Astrocyte (in vitro differentiated cells and primary cell): ENCODE measurements around the gene L3MBTL4. TPM values are rescaled to one million over a fixed set of nuclear protein-coding genes. Genes with fewer than 3 reads are reported as not detected.

Source experiments
- DNase-seq: peaks from one replicate; pipeline ENCODE4 v3.0.0-alpha.2; 2010; ENCODE audit warnings: low read depth
- FAIRE-seq: peaks from 2 replicates; lab custom pipeline; 2011; peaks lifted over from hg19 to GRCh38; lab: Jason Lieb, UNC
- H2AFZ ChIP-seq: 2 replicates; pipeline ENCODE4 v1.6.0; 2012; ENCODE audit warnings: low read depth, low read length, inconsistent platforms
- H3K27ac ChIP-seq: 2 replicates; pipeline ENCODE4 v1.5.1; 2011; ENCODE audit warnings: low read depth, low read length, inconsistent platforms
- H3K27me3 ChIP-seq: 2 replicates; pipeline ENCODE4 v1.6.0; 2011; ENCODE audit warnings: low read length, inconsistent platforms; ENCODE audit not compliant: insufficient read depth
- H3K36me3 ChIP-seq: 2 replicates; pipeline ENCODE4 v1.5.1; 2011; ENCODE audit warnings: low read length, inconsistent platforms; ENCODE audit not compliant: insufficient read depth
- H3K4me1 ChIP-seq: 2 replicates; pipeline ENCODE4 v1.5.1; 2011; ENCODE audit warnings: low read length, inconsistent platforms; ENCODE audit not compliant: insufficient read depth
- H3K4me2 ChIP-seq: 2 replicates; pipeline ENCODE4 v1.6.0; 2012; ENCODE audit warnings: low read length, inconsistent platforms
- H3K4me3 ChIP-seq: 2 replicates; pipeline ENCODE4 v1.5.1; 2011; ENCODE audit warnings: low read depth, mild to moderate bottlenecking, low read length, inconsistent platforms; ENCODE audit not compliant: insufficient read depth
- H3K79me2 ChIP-seq: 2 replicates; pipeline ENCODE4 v1.6.0; 2012; ENCODE audit warnings: mild to moderate bottlenecking, low read length, inconsistent platforms; ENCODE audit not compliant: insufficient read depth
- H3K9ac ChIP-seq: 2 replicates; pipeline ENCODE4 v1.6.0; 2012; ENCODE audit warnings: mild to moderate bottlenecking, low read length, inconsistent platforms
- H3K9me3 ChIP-seq: 2 replicates; pipeline ENCODE4 v1.5.1; 2012; ENCODE audit warnings: low read depth, mild to moderate bottlenecking, low read length, inconsistent platforms; ENCODE audit not compliant: insufficient read depth
- H4K20me1 ChIP-seq: 2 replicates; pipeline ENCODE4 v1.6.0; 2012; ENCODE audit warnings: low read length, inconsistent platforms; ENCODE audit not compliant: insufficient read depth
- H3K27ac Mint-ChIP-seq: one replicate; pipeline ENCODE4 v1.8.0; 2021; ENCODE audit warnings: mild to moderate bottlenecking, mixed read lengths; ENCODE audit not compliant: unreplicated experiment
- H3K27me3 Mint-ChIP-seq: one replicate; pipeline ENCODE4 v1.8.0; 2021; ENCODE audit warnings: low read depth, mixed read lengths; ENCODE audit not compliant: unreplicated experiment
- H3K36me3 Mint-ChIP-seq: one replicate; pipeline ENCODE4 v1.8.0; 2021; ENCODE audit warnings: low read depth, mixed read lengths; ENCODE audit not compliant: unreplicated experiment
- H3K4me1 Mint-ChIP-seq: one replicate; pipeline ENCODE4 v1.8.0; 2021; ENCODE audit warnings: low read depth, mixed read lengths; ENCODE audit not compliant: unreplicated experiment
- H3K4me3 Mint-ChIP-seq: one replicate; pipeline ENCODE4 v1.8.0; 2021; ENCODE audit warnings: mild to moderate bottlenecking, moderate library complexity, mixed read lengths; ENCODE audit not compliant: unreplicated experiment
- H3K9me3 Mint-ChIP-seq: one replicate; pipeline ENCODE4 v1.8.0; 2021; ENCODE audit warnings: mild to moderate bottlenecking, mixed read lengths; ENCODE audit not compliant: unreplicated experiment
- CTCF ChIP-seq: IDR thresholded peaks from 2 replicates; pipeline ENCODE4 v1.5.1; 2011; ENCODE audit warnings: low read depth, mild to moderate bottlenecking, inconsistent platforms, low read length, moderate library complexity; ENCODE audit not compliant: insufficient read depth
- EZH2 ChIP-seq: IDR thresholded peaks from 2 replicates; pipeline ENCODE4 v1.6.1; 2012; ENCODE audit warnings: mild to moderate bottlenecking, low read length, inconsistent platforms; ENCODE audit not compliant: insufficient read depth
- total RNA-seq: library from RNA; stranded (reverse); gene quantifications from 2 replicates; pipeline ENCODE4 v1.2.1, GENCODE V29; 2021

The L3MBTL4 gene
- total RNA-seq, 1 donor from 2014 or later = 0.52 TPM

- H3K9me3 ChIP-seq = no peaks in the 10 kb centered on the region
- FAIRE-seq (no peak), DNase-seq (no peak)
- Mint-ChIP-seq H3K27ac (no peak overlapping the region), H3K4me1 (peaks cover 10% of the 10 kb centered on the region), H3K27me3 (peaks cover 25% of the 10 kb centered on the region), H3K36me3 (no peaks in the 10 kb centered on the region), H3K4me3 (no peak overlapping the region), H3K9me3 (no peaks in the 10 kb centered on the region)
- H2AFZ ChIP-seq = no peak overlapping the region
- H3K36me3 ChIP-seq = no peaks in the 10 kb centered on the region
- peaks cover 16% of the 10 kb centered on the region for H3K27me3 ChIP-seq
- TF ChIP-seq CTCF (no peak), EZH2 (no peak)
- H3K4me2 ChIP-seq = no peak overlapping the region
- H4K20me1 ChIP-seq = no peaks in the 10 kb centered on the region
- no peaks in the 10 kb centered on the region for H3K4me1 ChIP-seq
- H3K4me3 ChIP-seq = no peak overlapping the region
- H3K27ac ChIP-seq = no peak overlapping the region
- H3K9ac ChIP-seq = no peak overlapping the region
- H3K79me2 ChIP-seq = no peaks in the 10 kb centered on the region
Observed at GRCh38 chr18:5967666-5968065, 447.0 kb downstream of the L3MBTL4 start.

GRCh38 chr18:5967007-5967406 is 447.7 kb downstream of the L3MBTL4 start:
- Mint-ChIP-seq H3K4me1 (peaks cover 12% of the 10 kb centered on the region), H3K27ac (no peak overlapping the region), H3K9me3 (no peaks in the 10 kb centered on the region), H3K4me3 (no peak overlapping the region), H3K27me3 (peaks cover 24% of the 10 kb centered on the region), H3K36me3 (no peaks in the 10 kb centered on the region)
- Histone ChIP-seq H3K4me2 (no peak overlapping the region), H2AFZ (no peak overlapping the region), H3K27ac (no peak overlapping the region), H4K20me1 (no peaks in the 10 kb centered on the region), H3K9me3 (no peaks in the 10 kb centered on the region), H3K4me3 (no peak overlapping the region), H3K36me3 (no peaks in the 10 kb centered on the region), H3K4me1 (no peaks in the 10 kb centered on the region), H3K27me3 (peaks cover 16% of the 10 kb centered on the region), H3K79me2 (no peaks in the 10 kb centered on the region), H3K9ac (no peak overlapping the region)
- TF ChIP-seq EZH2 (no peak), CTCF (no peak)
- DNase-seq (no peak), FAIRE-seq (no peak)

- Histone ChIP-seq H3K9me3 (no peaks in the 10 kb centered on the region), H3K27me3 (peaks cover 12% of the 10 kb centered on the region), H3K4me1 (no peaks in the 10 kb centered on the region), H3K4me3 (no peak overlapping the region), H4K20me1 (no peaks in the 10 kb centered on the region), H2AFZ (no peak overlapping the region), H3K36me3 (no peaks in the 10 kb centered on the region), H3K27ac (no peak overlapping the region), H3K4me2 (no peak overlapping the region), H3K9ac (no peak overlapping the region), H3K79me2 (no peaks in the 10 kb centered on the region)
- Mint-ChIP-seq H3K27ac (no peak overlapping the region), H3K36me3 (no peaks in the 10 kb centered on the region), H3K27me3 (peaks cover 26% of the 10 kb centered on the region), H3K9me3 (no peaks in the 10 kb centered on the region), H3K4me3 (no peak overlapping the region), H3K4me1 (peaks cover 14% of the 10 kb centered on the region)
- FAIRE-seq = no peak
- TF ChIP-seq EZH2 = no peak
- no peak for TF ChIP-seq CTCF
- no peak for DNase-seq
Observed at GRCh38 chr18:5966514-5966913, 448.2 kb downstream of the L3MBTL4 start.
